ENCODE measurements around the gene ADRM1.

The ADRM1 gene

GRCh38 chr20:62307226-62308101 is 4.7 kb downstream of the ADRM1 start:
- Histone ChIP-seq H3K4me3 (ENCODE audit: low read depth, low read length) (no peak overlapping the region), H3K36me3 (peaks cover 83% of the 10 kb centered on the region), H3K27ac (no peak overlapping the region), H3K27me3 (ENCODE audit: insufficient read depth, low read depth, severe bottlenecking) (no peaks in the 10 kb centered on the region), H3K9me3 (ENCODE audit: severe bottlenecking) (no peaks in the 10 kb centered on the region)
- no peak for TF ChIP-seq CTCF (IDR thresholded peaks at IDR 0.05; ENCODE audit: low read depth, low read length)
- no peak for DNase-seq

- H3K27me3 ChIP-seq (ENCODE audit: insufficient read depth, low read depth, severe bottlenecking): no peaks in the 10 kb centered on the region
- no peak for DNase-seq
- no peak overlapping the region for H3K27ac ChIP-seq
- no peaks in the 10 kb centered on the region for H3K9me3 ChIP-seq (ENCODE audit: severe bottlenecking)
- peaks cover 89% of the 10 kb centered on the region for H3K36me3 ChIP-seq
- no peak overlapping the region for H3K4me3 ChIP-seq (ENCODE audit: low read depth, low read length)
- TF ChIP-seq CTCF (IDR thresholded peaks at IDR 0.05; ENCODE audit: low read depth, low read length): no peak
These were observed 5.5 kb downstream of the ADRM1 start for GRCh38 chr20:62308102-62308822.

GRCh38 chr20:62309198-62309944 is 6.6 kb downstream of the ADRM1 start:
- TF ChIP-seq CTCF (IDR thresholded peaks at IDR 0.05; ENCODE audit: low read depth, low read length): no peak
- H3K36me3 ChIP-seq: peaks cover 88% of the 10 kb centered on the region
- H3K27me3 ChIP-seq (ENCODE audit: insufficient read depth, low read depth, severe bottlenecking): no peaks in the 10 kb centered on the region
- H3K27ac ChIP-seq: no peak overlapping the region
- H3K4me3 ChIP-seq (ENCODE audit: low read depth, low read length): no peak overlapping the region
- no peak for DNase-seq
- H3K9me3 ChIP-seq (ENCODE audit: severe bottlenecking): no peaks in the 10 kb centered on the region

- H3K36me3 ChIP-seq: peaks cover 88% of the 10 kb centered on the region
These were observed 7.4 kb downstream of the ADRM1 start for GRCh38 chr20:62309947-62310756.

More at GRCh38 chr20:62309947-62310756, 7.4 kb downstream of the ADRM1 start:
- no peaks in the 10 kb centered on the region for H3K9me3 ChIP-seq (ENCODE audit: severe bottlenecking)
- H3K27ac ChIP-seq: no peak overlapping the region
- no peaks in the 10 kb centered on the region for H3K27me3 ChIP-seq (ENCODE audit: insufficient read depth, low read depth, severe bottlenecking)
- no peak for DNase-seq
- no peak for TF ChIP-seq CTCF (IDR thresholded peaks at IDR 0.05; ENCODE audit: low read depth, low read length)
- H3K4me3 ChIP-seq (ENCODE audit: low read depth, low read length): no peak overlapping the region

All from WERI-Rb-1 (cell line).